ENCODE results near the gene CCDC38. TPM values are rescaled to one million over a fixed set of nuclear protein-coding genes. Genes with fewer than 3 reads are reported as not detected.
"Not testable (repeated sequence)": the region's sequence is repeated elsewhere in the genome, so short reads cannot be mapped to it uniquely, and the experiment has no call there.

CCDC38 gene
- polyA plus RNA-seq, 1 donor, result 0.36 TPM

- Histone ChIP-seq H3K4me3 (ENCODE audit: low read length) (no peak overlapping the region), H3K4me1 (ENCODE audit: control insufficient read depth, insufficient read depth, low read length) (peaks cover 16% of the 10 kb centered on the region), H3K27me3 (ENCODE audit: control insufficient read depth, insufficient read depth, low read length) (no peaks in the 10 kb centered on the region), H3K36me3 (ENCODE audit: control insufficient read depth, insufficient read depth, low read length) (no peaks in the 10 kb centered on the region), H3K9me3 (ENCODE audit: control insufficient read depth, low read depth, low read length) (no peaks in the 10 kb centered on the region), H3K27ac (ENCODE audit: low read length) (no peak overlapping the region)
- no peak for DNase-seq
- WGBS (ENCODE audit: insufficient coverage, low lambda C conversion rate), result no CpG with 5 or more reads among the region's 5 CpGs
These were observed 35.9 kb upstream of the CCDC38 start for GRCh38 chr12:95978351-95978750.

GRCh38 chr12:95977764-95978305 lies 35.4 kb upstream of the CCDC38 start:
- no peak overlapping the region for H3K27ac ChIP-seq (ENCODE audit: low read length)
- H3K9me3 ChIP-seq (ENCODE audit: control insufficient read depth, low read depth, low read length), result no peaks in the 10 kb centered on the region
- no peaks in the 10 kb centered on the region for H3K27me3 ChIP-seq (ENCODE audit: control insufficient read depth, insufficient read depth, low read length)
- peaks cover 16% of the 10 kb centered on the region for H3K4me1 ChIP-seq (ENCODE audit: control insufficient read depth, insufficient read depth, low read length)
- no peaks in the 10 kb centered on the region for H3K36me3 ChIP-seq (ENCODE audit: control insufficient read depth, insufficient read depth, low read length)
- H3K4me3 ChIP-seq (ENCODE audit: low read length), result no peak overlapping the region
- no peak for DNase-seq
- no CpG with 5 or more reads among the region's 11 CpGs for WGBS (ENCODE audit: insufficient coverage, low lambda C conversion rate)

- H3K4me1 ChIP-seq (ENCODE audit: control insufficient read depth, insufficient read depth, low read length), result peaks cover 19% of the 10 kb centered on the region
- 67% methylated on average over 1 of the region's 8 CpGs for WGBS (ENCODE audit: insufficient coverage, low lambda C conversion rate)
- H3K9me3 ChIP-seq (ENCODE audit: control insufficient read depth, low read depth, low read length), result no peaks in the 10 kb centered on the region
- H3K36me3 ChIP-seq (ENCODE audit: control insufficient read depth, insufficient read depth, low read length), result no peaks in the 10 kb centered on the region
- DNase-seq, result no peak
- H3K4me3 ChIP-seq (ENCODE audit: low read length), result no peak overlapping the region
- no peak overlapping the region for H3K27ac ChIP-seq (ENCODE audit: low read length)
- H3K27me3 ChIP-seq (ENCODE audit: control insufficient read depth, insufficient read depth, low read length), result no peaks in the 10 kb centered on the region
These were observed 34.0 kb upstream of the CCDC38 start for GRCh38 chr12:95976416-95976832.

- H3K27ac ChIP-seq (ENCODE audit: low read length), result no peak overlapping the region
- H3K9me3 ChIP-seq (ENCODE audit: control insufficient read depth, low read depth, low read length), result no peaks in the 10 kb centered on the region
- H3K27me3 ChIP-seq (ENCODE audit: control insufficient read depth, insufficient read depth, low read length), result no peaks in the 10 kb centered on the region
- H3K36me3 ChIP-seq (ENCODE audit: control insufficient read depth, insufficient read depth, low read length), result no peaks in the 10 kb centered on the region
- no peak for DNase-seq
- no CpG with 5 or more reads among the region's 4 CpGs for WGBS (ENCODE audit: insufficient coverage, low lambda C conversion rate)
- peaks cover 16% of the 10 kb centered on the region for H3K4me1 ChIP-seq (ENCODE audit: control insufficient read depth, insufficient read depth, low read length)
- no peak overlapping the region for H3K4me3 ChIP-seq (ENCODE audit: low read length)
These were observed 33.1 kb upstream of the CCDC38 start for GRCh38 chr12:95975491-95975890.

GRCh38 chr12:95974358-95974757 lies 31.9 kb upstream of the CCDC38 start:
- no CpG with 5 or more reads among the region's 2 CpGs for WGBS (ENCODE audit: insufficient coverage, low lambda C conversion rate)
- peak in 1 of 2 donors; percentile 53 for DNase-seq
- Histone ChIP-seq H3K4me1 (ENCODE audit: control insufficient read depth, insufficient read depth, low read length) (peaks cover 12% of the 10 kb centered on the region), H3K27me3 (ENCODE audit: control insufficient read depth, insufficient read depth, low read length) (no peaks in the 10 kb centered on the region), H3K4me3 (ENCODE audit: low read length) (no peak overlapping the region), H3K27ac (ENCODE audit: low read length) (peak overlapping the region; percentile 76), H3K9me3 (ENCODE audit: control insufficient read depth, low read depth, low read length) (no peaks in the 10 kb centered on the region), H3K36me3 (ENCODE audit: control insufficient read depth, insufficient read depth, low read length) (no peaks in the 10 kb centered on the region)

GRCh38 chr12:95972832-95973456 lies 30.5 kb upstream of the CCDC38 start:
- no peak overlapping the region for H3K4me3 ChIP-seq (ENCODE audit: low read length)
- no CpG with 5 or more reads among the region's 4 CpGs for WGBS (ENCODE audit: insufficient coverage, low lambda C conversion rate)
- peak overlapping the region; percentile 76 for H3K27ac ChIP-seq (ENCODE audit: low read length)
- H3K36me3 ChIP-seq (ENCODE audit: control insufficient read depth, insufficient read depth, low read length), result no peaks in the 10 kb centered on the region
- DNase-seq, result peak; percentile 61 to 86
- H3K27me3 ChIP-seq (ENCODE audit: control insufficient read depth, insufficient read depth, low read length), result no peaks in the 10 kb centered on the region
- H3K9me3 ChIP-seq (ENCODE audit: control insufficient read depth, low read depth, low read length), result no peaks in the 10 kb centered on the region
- peaks cover 12% of the 10 kb centered on the region for H3K4me1 ChIP-seq (ENCODE audit: control insufficient read depth, insufficient read depth, low read length)

- H3K9me3 ChIP-seq (ENCODE audit: control insufficient read depth, low read depth, low read length), result no peaks in the 10 kb centered on the region
- 100% methylated on average over 1 of the region's 7 CpGs for whole genome bisulfite sequencing (ENCODE audit: insufficient coverage, low lambda C conversion rate)
- DNase-seq, result no peak
- no peaks in the 10 kb centered on the region for H3K27me3 ChIP-seq (ENCODE audit: control insufficient read depth, insufficient read depth, low read length)
- H3K4me3 ChIP-seq (ENCODE audit: low read length), result no peak overlapping the region
- no peak overlapping the region for H3K27ac ChIP-seq (ENCODE audit: low read length)
- H3K4me1 ChIP-seq (ENCODE audit: control insufficient read depth, insufficient read depth, low read length), result peaks cover 12% of the 10 kb centered on the region
- no peaks in the 10 kb centered on the region for H3K36me3 ChIP-seq (ENCODE audit: control insufficient read depth, insufficient read depth, low read length)
These were observed 28.5 kb upstream of the CCDC38 start for GRCh38 chr12:95970905-95971304.

- not testable (repeated sequence) for DNase-seq; H3K9me3 ChIP-seq (ENCODE audit: control insufficient read depth, low read depth, low read length); H3K4me3 ChIP-seq (ENCODE audit: low read length); H3K4me1 ChIP-seq (ENCODE audit: control insufficient read depth, insufficient read depth, low read length); H3K27ac ChIP-seq (ENCODE audit: low read length); H3K36me3 ChIP-seq (ENCODE audit: control insufficient read depth, insufficient read depth, low read length); H3K27me3 ChIP-seq (ENCODE audit: control insufficient read depth, insufficient read depth, low read length)
- WGBS (ENCODE audit: insufficient coverage, low lambda C conversion rate), result no CpG with 5 or more reads among the region's 28 CpGs
These were observed 26.7 kb upstream of the CCDC38 start for GRCh38 chr12:95969116-95969515.

- WGBS (ENCODE audit: insufficient coverage, low lambda C conversion rate), result no CpG with 5 or more reads among the region's 2 CpGs
- Histone ChIP-seq H3K9me3 (ENCODE audit: control insufficient read depth, low read depth, low read length) (no peaks in the 10 kb centered on the region), H3K36me3 (ENCODE audit: control insufficient read depth, insufficient read depth, low read length) (no peaks in the 10 kb centered on the region), H3K27ac (ENCODE audit: low read length) (no peak overlapping the region), H3K4me1 (ENCODE audit: control insufficient read depth, insufficient read depth, low read length) (peaks cover 6% of the 10 kb centered on the region), H3K27me3 (ENCODE audit: control insufficient read depth, insufficient read depth, low read length) (no peaks in the 10 kb centered on the region), H3K4me3 (ENCODE audit: low read length) (no peak overlapping the region)
- DNase-seq, result no peak
These were observed 24.9 kb upstream of the CCDC38 start for GRCh38 chr12:95967301-95967700.

- H3K36me3 ChIP-seq (ENCODE audit: control insufficient read depth, insufficient read depth, low read length), result no peaks in the 10 kb centered on the region
- WGBS (ENCODE audit: insufficient coverage, low lambda C conversion rate), result 50% methylated on average over 1 of the region's 7 CpGs
- no peaks in the 10 kb centered on the region for H3K27me3 ChIP-seq (ENCODE audit: control insufficient read depth, insufficient read depth, low read length)
- H3K9me3 ChIP-seq (ENCODE audit: control insufficient read depth, low read depth, low read length), result no peaks in the 10 kb centered on the region
- H3K4me1 ChIP-seq (ENCODE audit: control insufficient read depth, insufficient read depth, low read length), result peaks cover 4% of the 10 kb centered on the region
- no peak overlapping the region for H3K27ac ChIP-seq (ENCODE audit: low read length)
- no peak for DNase-seq
- H3K4me3 ChIP-seq (ENCODE audit: low read length), result no peak overlapping the region
These were observed 24.0 kb upstream of the CCDC38 start for GRCh38 chr12:95966287-95966870.

GRCh38 chr12:95963096-95963495 lies 20.7 kb upstream of the CCDC38 start:
- Histone ChIP-seq H3K9me3 (ENCODE audit: control insufficient read depth, low read depth, low read length) (no peaks in the 10 kb centered on the region), H3K27me3 (ENCODE audit: control insufficient read depth, insufficient read depth, low read length) (no peaks in the 10 kb centered on the region), H3K4me1 (ENCODE audit: control insufficient read depth, insufficient read depth, low read length) (peaks cover 4% of the 10 kb centered on the region), H3K27ac (ENCODE audit: low read length) (no peak overlapping the region), H3K4me3 (ENCODE audit: low read length) (no peak overlapping the region), H3K36me3 (ENCODE audit: control insufficient read depth, insufficient read depth, low read length) (no peaks in the 10 kb centered on the region)
- WGBS (ENCODE audit: insufficient coverage, low lambda C conversion rate), result no CpG with 5 or more reads among the region's 2 CpGs
- DNase-seq, result no peak

Measured in large intestine (tissue), 3 donors.